HEK293 (cell line): ENCODE measurements around the gene CCDC78.

Source experiments
- ATF2 ChIP-seq: fragments of 450-650 bp; formaldehyde crosslinking; IDR thresholded peaks from 2 replicates; pipeline ENCODE4 v1.5.1; 2016; ENCODE audit warnings: missing biosample characterization, missing genetic modification characterization, low read depth
- BCL11B ChIP-seq: fragments of 450-650 bp; formaldehyde crosslinking; IDR thresholded peaks from 2 replicates; pipeline ENCODE4 v1.5.1; 2016; ENCODE audit warnings: low read depth, missing biosample characterization, missing genetic modification characterization
- ELK4 ChIP-seq: IDR thresholded peaks from 2 replicates; pipeline ENCODE4 v1.6.1; 2011; ENCODE audit warnings: mild to moderate bottlenecking, low read depth, low read length, borderline replicate concordance
- INSM2 ChIP-seq: fragments of 450-650 bp; formaldehyde crosslinking; IDR thresholded peaks from 2 replicates; pipeline ENCODE4 v1.5.1; 2016; ENCODE audit warnings: missing biosample characterization, missing genetic modification characterization
- KLF7 ChIP-seq: fragments of 450-650 bp; formaldehyde crosslinking; IDR thresholded peaks from 2 replicates; pipeline ENCODE4 v1.5.1; 2016; ENCODE audit warnings: missing biosample characterization, missing genetic modification characterization, borderline replicate concordance
- PRDM1 ChIP-seq: fragments of 450-650 bp; formaldehyde crosslinking; IDR thresholded peaks from 2 replicates; pipeline ENCODE4; 2016; ENCODE audit warnings: missing biosample characterization, missing genetic modification characterization
- PRDM10 ChIP-seq: fragments of 450-650 bp; formaldehyde crosslinking; IDR thresholded peaks from 2 replicates; pipeline ENCODE4 v1.5.1; 2016; ENCODE audit warnings: missing biosample characterization, missing genetic modification characterization
- YY2 ChIP-seq: fragments of 450-650 bp; formaldehyde crosslinking; IDR thresholded peaks from 2 replicates; pipeline ENCODE4 v1.5.1; 2016; ENCODE audit warnings: missing biosample characterization, missing genetic modification characterization
- ZBTB11 ChIP-seq: fragments of 450-650 bp; formaldehyde crosslinking; conservative IDR thresholded peaks from 2 replicates; pipeline ENCODE4 v1.5.1; 2016; ENCODE audit warnings: low read depth, missing biosample characterization, missing genetic modification characterization
- ZBTB26 ChIP-seq: fragments of 450-650 bp; formaldehyde crosslinking; optimal IDR thresholded peaks from 2 replicates; pipeline ENCODE3; 2016; ENCODE audit warnings: missing biosample characterization, mild to moderate bottlenecking, missing genetic modification characterization
- ZNF112 ChIP-seq: fragments of 450-650 bp; formaldehyde crosslinking; IDR thresholded peaks from 2 replicates; pipeline ENCODE4 v1.5.0; 2017; ENCODE audit warnings: missing biosample characterization, missing genetic modification characterization
- ZNF221 ChIP-seq: fragments of 450-650 bp; formaldehyde crosslinking; IDR thresholded peaks from 2 replicates; pipeline ENCODE4 v1.5.1; 2017; ENCODE audit warnings: missing biosample characterization, missing genetic modification characterization, borderline replicate concordance
- ZNF280C ChIP-seq: fragments of 450-650 bp; formaldehyde crosslinking; IDR thresholded peaks from 2 replicates; pipeline ENCODE4 v1.5.1; 2016; ENCODE audit warnings: missing biosample characterization, missing genetic modification characterization
- ZNF37A ChIP-seq: fragments of 450-650 bp; IDR thresholded peaks from 2 replicates; pipeline ENCODE4 v1.5.1; 2018; ENCODE audit warnings: missing biosample characterization, missing genetic modification characterization
- ZNF514 ChIP-seq: fragments of 450-650 bp; formaldehyde crosslinking; IDR thresholded peaks from 2 replicates; pipeline ENCODE4 v1.5.1; 2016; ENCODE audit warnings: missing biosample characterization, missing genetic modification characterization
- ZNF521 ChIP-seq: fragments of 450-650 bp; formaldehyde crosslinking; IDR thresholded peaks from 2 replicates; pipeline ENCODE4 v1.5.1; 2017; ENCODE audit warnings: missing biosample characterization, mild to moderate bottlenecking, missing genetic modification characterization
- ZNF585B ChIP-seq: fragments of 450-650 bp; formaldehyde crosslinking; IDR thresholded peaks from 2 replicates; pipeline ENCODE4 v1.5.1; 2016; ENCODE audit warnings: missing biosample characterization, missing genetic modification characterization
- ZNF629 ChIP-seq: fragments of 450-650 bp; formaldehyde crosslinking; IDR thresholded peaks from 2 replicates; pipeline ENCODE4 v1.5.1; 2017; ENCODE audit warnings: missing biosample characterization, missing genetic modification characterization
- ZNF639 ChIP-seq: fragments of 450-650 bp; formaldehyde crosslinking; IDR thresholded peaks from 2 replicates; pipeline ENCODE4 v1.5.1; 2016; ENCODE audit warnings: missing biosample characterization, missing genetic modification characterization
- ZNF747 ChIP-seq: fragments of 450-650 bp; formaldehyde crosslinking; IDR thresholded peaks from 2 replicates; pipeline ENCODE4 v1.5.1; 2016; ENCODE audit warnings: missing biosample characterization, missing genetic modification characterization
- ZNF777 ChIP-seq: fragments of 450-650 bp; formaldehyde crosslinking; IDR thresholded peaks from 2 replicates; pipeline ENCODE4 v1.5.1; 2017; ENCODE audit warnings: missing biosample characterization, missing genetic modification characterization, borderline replicate concordance
- ZNF785 ChIP-seq: fragments of 450-650 bp; formaldehyde crosslinking; IDR thresholded peaks from 2 replicates; pipeline ENCODE4 v1.5.1; 2016; ENCODE audit warnings: missing biosample characterization, missing genetic modification characterization

Gene CCDC78

GRCh38 chr16:740764-741505 lies 14.7 kb upstream of the CCDC78 start, which contains the start of gene CIAO3 (continued):
- no peak for TF ChIP-seq ZNF280C (tag by site-specific recombination)
- TF ChIP-seq ZNF221 (tag by site-specific recombination) = peak; percentile 18; the same call in 1 of the 2 replicates
- TF ChIP-seq INSM2 = peak; percentile 72
- TF ChIP-seq ZNF785 = no peak
- TF ChIP-seq ZNF629 = peak; percentile 97
- TF ChIP-seq ZBTB11 (tag by site-specific recombination) = peak; percentile 90
- no peak for TF ChIP-seq ZNF112
- TF ChIP-seq ATF2 (tag by site-specific recombination) = peak; percentile 87
- no peak for TF ChIP-seq ELK4
- no peak for TF ChIP-seq ZNF777 (tag by site-specific recombination)
- no peak for TF ChIP-seq KLF7 (tag by site-specific recombination)
- no peak for TF ChIP-seq ZNF747
- TF ChIP-seq ZNF585B (tag by site-specific recombination) = no peak
- no peak for TF ChIP-seq BCL11B (tag by site-specific recombination)
- TF ChIP-seq ZNF37A (tag by site-specific recombination) = no peak
- no peak for TF ChIP-seq ZNF514 (tag by site-specific recombination)
- peak; percentile 94 for TF ChIP-seq ZBTB26 (tag by site-specific recombination)
- TF ChIP-seq YY2 (tag by site-specific recombination) = peak; percentile 99
- TF ChIP-seq ZNF521 (tag by site-specific recombination) = no peak
- no peak for TF ChIP-seq PRDM1 (tag by site-specific recombination)
- TF ChIP-seq PRDM10 (tag by site-specific recombination) = peak; percentile 72
- TF ChIP-seq ZNF639 = peak; percentile 89
